ENCODE measurements around the gene ZNF407.

DNA sequence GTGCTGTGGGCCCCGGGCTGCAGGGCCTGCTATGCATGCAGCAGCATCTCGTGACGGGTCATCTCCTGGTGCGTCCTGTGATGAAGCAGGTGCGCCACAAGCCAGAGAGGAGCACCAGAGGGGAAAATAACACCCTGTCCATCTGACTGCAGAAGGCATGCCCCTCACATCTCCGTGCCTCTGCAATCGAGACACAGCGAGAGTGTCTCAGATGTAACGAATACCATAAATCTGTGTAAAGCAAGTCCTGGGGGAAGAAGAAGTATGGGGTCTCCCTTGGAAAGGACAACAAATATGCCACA lies 473.8 kb downstream of the ZNF407 start:
- TF ChIP-seq POLR2A (IDR thresholded peaks at IDR 0.05; ENCODE audit: insufficient read depth in 1 of 2, low read depth in 2 of 2, low read length in 2 of 2) (no peak), POLR2AphosphoS5 (IDR thresholded peaks at IDR 0.05; ENCODE audit: low read depth, low read length) (no peak), CTCF (CRISPR knock-in tag; IDR thresholded peaks at IDR 0.05) (no peak), U2AF2 (IDR thresholded peaks at IDR 0.05; ENCODE audit: low read depth, low read length) (no peak), ZNF34 (CRISPR knock-in tag; IDR thresholded peaks at IDR 0.05; ENCODE audit: borderline replicate concordance) (no peak), ZBTB4 (CRISPR knock-in tag; IDR thresholded peaks at IDR 0.05; ENCODE audit: borderline replicate concordance) (no peak), FOXK1 (CRISPR knock-in tag; IDR thresholded peaks at IDR 0.05; ENCODE audit: borderline replicate concordance, low read depth) (no peak), GTF3A (CRISPR knock-in tag; conservative IDR thresholded peaks at IDR 0.05) (no peak)
- TF ChIP-seq, protein P1, sequence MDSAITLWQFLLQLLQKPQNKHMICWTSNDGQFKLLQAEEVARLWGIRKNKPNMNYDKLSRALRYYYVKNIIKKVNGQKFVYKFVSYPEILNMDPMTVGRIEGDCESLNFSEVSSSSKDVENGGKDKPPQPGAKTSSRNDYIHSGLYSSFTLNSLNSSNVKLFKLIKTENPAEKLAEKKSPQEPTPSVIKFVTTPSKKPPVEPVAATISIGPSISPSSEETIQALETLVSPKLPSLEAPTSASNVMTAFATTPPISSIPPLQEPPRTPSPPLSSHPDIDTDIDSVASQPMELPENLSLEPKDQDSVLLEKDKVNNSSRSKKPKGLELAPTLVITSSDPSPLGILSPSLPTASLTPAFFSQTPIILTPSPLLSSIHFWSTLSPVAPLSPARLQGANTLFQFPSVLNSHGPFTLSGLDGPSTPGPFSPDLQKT (CRISPR knock-in tag; IDR thresholded peaks at IDR 0.05; ENCODE audit: borderline replicate concordance): no peak
